GM21529 (cell line): ENCODE data around the gene ABCA10.
A peak's percentile ranks its signal among the peaks of the same experiment; 100 is the strongest.

ENCODE experiments used
- ATAC-seq: cut with Tn5 transposase; IDR thresholded peaks from one replicate; pipeline ENCODE4 v1.9.1; 2021; ENCODE audit not compliant: unreplicated experiment

Gene ABCA10

GRCh38 chr17:69166957-69167356, 61.7 kb downstream of the ABCA10 start:
- no peak for ATAC-seq

GRCh38 chr17:69164206-69164605, 64.4 kb downstream of the ABCA10 start:
- ATAC-seq: no peak

- ATAC-seq: no peak
Observed at GRCh38 chr17:69159418-69159817, 69.2 kb downstream of the ABCA10 start.

DNA sequence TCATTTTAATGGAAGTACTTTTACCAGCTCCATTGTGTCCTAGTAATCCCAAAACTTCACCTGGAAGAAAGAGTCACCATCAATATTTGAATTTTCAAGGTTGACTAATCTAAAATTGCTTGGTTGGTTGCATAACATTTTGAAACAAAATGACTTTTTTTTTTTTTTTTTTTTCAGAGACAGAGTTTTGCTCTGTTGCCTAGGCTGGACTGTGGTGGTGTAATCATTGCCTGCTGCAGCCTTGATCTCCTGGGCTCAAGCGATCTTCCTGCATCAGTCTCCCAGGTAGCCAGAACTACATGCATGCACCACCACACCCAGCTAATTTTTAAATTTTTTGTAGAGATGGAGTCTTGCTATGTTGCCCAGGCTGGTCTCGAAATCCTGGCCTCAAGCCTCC, 74.4 kb downstream of the ABCA10 start:
- no peak for ATAC-seq

- no peak for ATAC-seq
Observed at GRCh38 chr17:69150333-69150732, 78.3 kb downstream of the ABCA10 start.

DNA sequence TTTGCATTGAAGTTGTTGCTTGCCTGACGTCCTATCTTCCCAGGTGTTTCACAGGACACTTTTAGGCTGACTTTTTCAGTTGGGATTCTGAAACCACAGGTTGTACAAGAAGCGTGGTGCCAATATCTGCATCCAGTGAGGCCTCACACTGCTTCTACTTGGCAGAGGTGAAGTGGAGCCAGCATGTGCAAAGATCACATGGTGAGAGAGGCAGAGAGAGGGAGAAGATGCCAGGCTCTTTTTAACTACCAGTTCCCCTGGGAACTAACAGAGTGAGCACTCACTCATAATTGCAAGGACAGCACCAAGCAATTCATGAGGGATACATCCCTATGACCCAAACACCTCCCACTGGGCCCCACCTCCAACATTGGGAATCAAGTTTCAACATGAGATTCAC, 81.2 kb downstream of the ABCA10 start:
- ATAC-seq: no peak

DNA sequence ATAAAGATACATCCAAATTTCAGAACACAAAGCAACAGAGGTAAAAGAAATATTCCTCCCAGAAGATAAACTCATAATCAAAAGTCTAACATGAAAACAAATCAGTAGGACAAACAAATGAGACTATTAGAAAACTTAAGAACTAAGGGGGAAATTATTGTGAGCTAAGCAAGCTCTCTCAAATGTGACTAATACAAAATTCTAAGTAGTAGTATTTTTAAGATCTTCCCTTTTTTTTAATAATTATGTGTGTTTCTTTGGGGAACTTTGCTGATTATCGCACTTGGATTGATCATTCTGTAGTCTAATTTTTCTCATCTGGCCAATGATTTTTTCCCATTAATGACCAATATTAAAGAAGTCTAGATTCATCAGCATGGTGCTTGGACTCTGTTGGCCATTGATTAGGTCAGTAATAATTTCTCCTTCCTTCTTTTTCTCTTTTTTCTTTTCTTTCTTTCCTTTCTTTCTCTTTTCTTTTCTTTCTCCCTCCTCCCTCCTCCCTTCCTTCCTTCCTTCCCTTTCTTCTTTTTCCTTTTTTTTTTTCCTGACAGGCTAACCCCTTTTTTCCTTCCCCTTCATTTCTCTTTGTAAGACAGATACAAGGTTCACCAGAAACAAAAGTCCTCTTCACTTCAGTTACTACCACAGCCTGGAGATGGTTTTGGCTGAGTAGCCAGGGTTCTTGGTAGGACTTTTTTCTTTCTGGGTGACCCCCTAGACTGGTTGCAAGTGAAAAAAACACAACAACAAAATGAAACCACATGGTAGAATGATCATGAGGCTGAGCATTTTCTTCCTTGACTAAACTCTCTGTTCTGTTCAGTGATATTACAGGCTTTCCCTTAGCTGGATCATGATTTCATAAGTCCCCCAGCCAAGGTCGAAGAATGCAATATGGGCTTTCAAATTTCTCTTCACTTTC, 84.0 kb downstream of the ABCA10 start:
- no peak for ATAC-seq

DNA sequence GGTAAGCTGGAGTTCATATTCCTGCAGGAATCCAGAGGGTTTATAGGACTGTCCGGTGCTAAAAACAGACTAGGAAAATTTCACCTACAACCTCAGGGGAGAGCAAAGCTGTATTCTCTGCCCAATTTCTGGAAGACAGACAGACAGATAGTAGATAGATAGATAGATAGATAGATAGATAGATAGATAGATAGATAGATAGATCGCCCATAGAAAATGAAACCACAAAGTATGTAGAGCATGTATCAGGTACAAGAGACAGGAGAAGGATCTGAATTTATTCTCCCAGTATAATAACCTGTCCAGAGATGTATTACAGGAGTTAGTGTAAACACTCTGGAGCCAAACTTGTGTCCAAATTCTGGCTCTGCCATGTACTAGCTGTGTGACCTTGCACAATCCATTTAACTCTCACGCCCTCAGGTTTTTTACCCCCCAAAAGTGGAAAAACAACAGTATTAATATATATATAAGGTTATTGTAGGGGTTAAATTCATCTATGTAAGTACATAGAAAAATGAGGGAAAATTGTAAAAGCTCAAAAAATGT, 84.9 kb downstream of the ABCA10 start:
- no peak for ATAC-seq

GRCh38 chr17:69143151-69143550, 85.5 kb downstream of the ABCA10 start:
- ATAC-seq: no peak

DNA sequence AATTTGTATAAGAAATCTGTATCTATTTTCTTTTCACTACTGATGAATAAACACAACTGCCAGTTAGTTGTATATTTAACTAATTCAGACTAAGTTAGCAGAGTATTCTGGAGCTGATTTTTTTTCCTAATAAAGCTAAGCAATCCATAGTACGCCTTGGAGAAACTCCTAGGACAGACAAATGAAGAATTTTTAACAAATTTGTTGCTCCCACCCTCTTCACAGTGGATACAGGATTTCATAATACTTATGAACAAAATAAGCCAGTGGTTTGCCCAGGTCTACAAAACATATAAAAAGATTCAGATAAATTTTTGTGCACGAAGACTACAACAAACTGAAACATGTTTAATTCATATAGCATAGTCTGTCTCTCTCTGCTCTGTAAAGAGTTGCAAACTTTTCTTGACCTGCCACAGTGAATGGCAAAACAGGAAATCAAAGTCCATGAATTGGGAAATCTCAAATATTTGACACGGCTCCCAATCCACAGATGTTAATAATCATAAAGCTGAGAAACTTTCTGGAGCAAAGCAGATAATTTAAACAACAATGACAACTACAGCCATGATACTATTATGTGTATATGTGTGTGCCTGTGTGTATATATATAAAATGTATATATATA, 86.3 kb downstream of the ABCA10 start:
- ATAC-seq: no peak

GRCh38 chr17:69141431-69142174, 87.0 kb downstream of the ABCA10 start, which contains the start of gene ABCA6:
Gene ABCA6 (minus strand): TSS chr17:69141895. CDS start chr17:69140703, 1,192 bp downstream.
- no peak for ATAC-seq

GRCh38 chr17:69134112-69134511, 94.5 kb downstream of the ABCA10 start:
- ATAC-seq: no peak

GRCh38 chr17:69130627-69131296, 97.9 kb downstream of the ABCA10 start:
- ATAC-seq: no peak

GRCh38 chr17:69123626-69124025, 105.0 kb downstream of the ABCA10 start:
- ATAC-seq: no peak

- ATAC-seq: no peak
Observed at GRCh38 chr17:69122065-69122464, 106.6 kb downstream of the ABCA10 start.

DNA sequence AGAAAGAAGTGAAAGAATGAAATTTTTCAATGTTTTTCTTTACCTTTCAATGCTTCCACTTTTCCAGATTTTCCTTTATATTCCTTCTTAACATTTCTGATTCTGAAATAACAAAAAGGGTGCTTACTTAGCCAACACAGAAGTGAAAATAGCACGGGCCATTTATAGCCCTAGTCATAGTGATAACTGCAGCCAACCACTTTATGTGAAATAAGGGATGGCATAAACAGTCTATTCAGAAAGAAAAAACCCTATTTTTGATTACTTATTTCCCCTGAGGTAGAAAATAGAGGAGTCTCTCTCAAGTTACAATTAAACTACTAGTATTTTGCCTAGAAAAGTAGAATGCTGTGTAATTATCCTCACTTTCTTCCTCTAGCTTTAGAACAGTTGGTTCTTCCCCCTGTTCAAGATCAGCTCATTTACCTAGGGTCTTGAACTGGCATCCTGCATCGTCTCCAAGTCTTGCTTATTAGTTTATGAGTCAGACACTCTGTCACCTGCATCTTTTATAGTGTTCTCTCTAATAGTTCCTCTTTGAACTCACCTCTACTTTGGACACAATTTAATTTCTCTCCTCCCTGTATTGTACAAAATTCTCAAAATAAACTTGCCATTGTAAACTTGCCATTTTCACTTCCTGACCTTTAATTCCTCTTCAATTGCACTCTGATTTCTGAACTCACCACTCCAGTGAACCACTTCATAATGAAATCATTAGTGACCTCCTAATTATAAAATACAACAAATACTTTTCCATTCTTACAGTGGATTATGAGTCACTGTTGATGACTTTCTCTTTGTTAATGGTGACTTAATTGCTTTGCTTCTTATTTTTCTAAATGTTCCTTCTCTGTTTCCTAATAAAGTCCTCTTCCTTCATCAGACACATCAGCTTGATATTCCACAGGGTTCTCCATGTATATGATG, 110.5 kb downstream of the ABCA10 start:
- peak; percentile 44 for ATAC-seq

GRCh38 chr17:69111794-69112193, 116.8 kb downstream of the ABCA10 start:
- no peak for ATAC-seq

- no peak for ATAC-seq
Observed at GRCh38 chr17:69105907-69106730, 122.5 kb downstream of the ABCA10 start.
